Measurements from ENCODE around the gene KLHL6.
"Not testable (repeated sequence)": the region's sequence is repeated elsewhere in the genome, so short reads cannot be mapped to it uniquely, and the experiment has no call there.

Gene KLHL6

DNA sequence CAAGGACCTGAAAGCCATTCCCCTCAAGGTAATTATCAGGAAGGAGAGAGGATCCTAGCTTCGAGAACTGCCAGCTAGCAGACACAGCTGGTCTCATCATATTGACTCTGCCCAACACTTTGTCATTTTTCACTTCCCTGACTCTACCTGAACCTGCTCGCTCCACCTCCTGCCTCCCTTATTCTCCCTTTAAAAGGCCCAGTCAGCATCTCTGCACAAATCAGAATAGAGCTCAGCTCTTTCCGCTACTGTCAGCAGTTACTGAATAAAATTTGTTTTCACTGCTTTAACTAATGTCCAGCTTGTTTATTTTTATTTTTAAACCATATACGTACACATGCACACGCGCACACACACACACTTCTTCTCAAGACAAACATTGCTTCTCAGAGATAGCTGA, 69.9 kb downstream of the KLHL6 start:
- H3K79me2 ChIP-seq (ENCODE audit: control insufficient read depth, insufficient read depth, low read length, unreplicated experiment) = no peaks in the 10 kb centered on the region
- H3K36me3 ChIP-seq (ENCODE audit: insufficient read depth, low read length) = no peaks in the 10 kb centered on the region
- no peak overlapping the region for H2AFZ ChIP-seq (ENCODE audit: low read length, unreplicated experiment)
- H3K4me3 ChIP-seq (ENCODE audit: low read depth, low read length) = no peak overlapping the region
- H3K4me1 ChIP-seq (ENCODE audit: control insufficient read depth, insufficient read depth, low read length, unreplicated experiment) = peaks cover 20% of the 10 kb centered on the region
- no peaks in the 10 kb centered on the region for H3K27me3 ChIP-seq (ENCODE audit: insufficient read depth, low read length)
- H3K27ac ChIP-seq (ENCODE audit: low read depth, low read length) = no peak overlapping the region

DNA sequence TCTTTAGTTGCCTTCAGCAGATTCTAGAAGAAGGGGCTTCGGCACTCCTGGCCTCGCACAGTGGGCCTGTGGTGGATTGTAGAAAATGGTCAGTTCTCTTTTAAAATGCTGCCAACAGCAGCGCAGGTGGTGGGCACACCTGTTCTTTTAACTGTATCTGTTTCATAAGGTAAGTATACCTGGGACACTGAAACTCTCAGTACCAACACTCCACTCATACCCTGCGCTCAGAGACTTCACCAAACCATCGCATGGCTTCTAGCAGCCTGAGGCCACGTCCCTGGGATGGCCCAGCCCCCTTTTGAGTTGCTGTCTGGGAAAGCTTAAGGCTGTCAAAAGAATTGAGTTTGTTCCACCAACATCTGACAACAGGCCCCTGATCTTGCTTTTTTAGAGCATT, 70.4 kb downstream of the KLHL6 start:
- no peak overlapping the region for H3K27ac ChIP-seq (ENCODE audit: low read depth, low read length)
- no peak overlapping the region for H2AFZ ChIP-seq (ENCODE audit: low read length, unreplicated experiment)
- H3K36me3 ChIP-seq (ENCODE audit: insufficient read depth, low read length) = no peaks in the 10 kb centered on the region
- H3K4me1 ChIP-seq (ENCODE audit: control insufficient read depth, insufficient read depth, low read length, unreplicated experiment) = peaks cover 19% of the 10 kb centered on the region
- H3K27me3 ChIP-seq (ENCODE audit: insufficient read depth, low read length) = no peaks in the 10 kb centered on the region
- no peaks in the 10 kb centered on the region for H3K79me2 ChIP-seq (ENCODE audit: control insufficient read depth, insufficient read depth, low read length, unreplicated experiment)
- no peak overlapping the region for H3K4me3 ChIP-seq (ENCODE audit: low read depth, low read length)

DNA sequence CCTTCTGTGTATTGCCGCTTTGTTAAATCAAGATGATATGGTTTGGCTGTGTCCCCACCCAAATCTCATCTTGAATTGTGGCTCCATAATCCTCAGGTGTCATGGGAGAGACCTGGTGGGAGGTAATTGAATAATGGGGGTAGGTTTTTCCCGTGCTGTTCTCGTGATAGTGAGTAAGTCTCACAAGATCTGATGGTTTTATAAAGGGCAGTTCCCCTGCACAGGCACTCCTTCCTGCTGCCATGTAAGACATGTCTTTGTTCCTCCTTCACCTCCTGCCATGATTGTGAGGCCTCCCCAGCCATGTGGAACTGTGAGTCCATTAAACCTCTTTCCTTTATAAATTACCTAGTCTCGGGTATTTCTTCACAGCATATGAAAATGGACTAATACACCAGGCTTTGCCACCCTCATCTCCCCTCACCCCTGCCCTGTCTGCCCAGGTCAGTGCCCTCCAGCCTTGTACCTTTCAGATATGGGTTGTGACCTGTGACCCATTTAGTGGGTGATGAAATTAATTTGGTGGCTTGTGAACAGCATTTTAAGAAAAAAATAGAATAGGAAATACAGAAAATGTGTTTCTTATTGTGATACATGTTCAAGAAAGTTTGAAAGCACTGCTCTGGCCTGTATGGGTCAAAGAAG, 71.0 kb downstream of the KLHL6 start:
- Histone ChIP-seq H3K4me1 (ENCODE audit: control insufficient read depth, insufficient read depth, low read length, unreplicated experiment) (peaks cover 14% of the 10 kb centered on the region), H3K27ac (ENCODE audit: low read depth, low read length) (no peak overlapping the region), H3K4me3 (ENCODE audit: low read depth, low read length) (no peak overlapping the region), H2AFZ (ENCODE audit: low read length, unreplicated experiment) (no peak overlapping the region), H3K79me2 (ENCODE audit: control insufficient read depth, insufficient read depth, low read length, unreplicated experiment) (no peaks in the 10 kb centered on the region), H3K36me3 (ENCODE audit: insufficient read depth, low read length) (no peaks in the 10 kb centered on the region), H3K27me3 (ENCODE audit: insufficient read depth, low read length) (no peaks in the 10 kb centered on the region)

DNA sequence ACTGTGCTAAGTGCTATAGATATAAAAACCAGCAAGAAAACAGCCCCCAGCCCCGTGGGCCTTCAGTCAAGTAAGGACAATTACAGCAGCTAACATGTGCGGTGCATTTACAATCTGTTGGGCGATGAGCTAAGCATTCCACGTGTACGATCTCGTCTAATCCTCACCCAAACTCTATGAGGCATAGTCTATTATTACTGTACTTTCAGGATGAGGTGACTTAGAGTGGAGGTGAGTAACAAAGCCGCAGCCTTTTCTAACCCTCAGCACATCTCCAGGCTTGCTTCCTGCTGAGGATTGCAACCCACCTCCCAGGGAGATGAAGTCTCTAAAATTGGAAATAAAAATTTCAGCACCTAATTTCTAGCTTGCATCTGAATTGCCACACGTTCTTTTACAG, 73.9 kb downstream of the KLHL6 start:
- no peaks in the 10 kb centered on the region; the same call in 1 of the 2 replicates for H3K27me3 ChIP-seq (ENCODE audit: insufficient read depth, low read length)
- H3K36me3 ChIP-seq (ENCODE audit: insufficient read depth, low read length) = no peaks in the 10 kb centered on the region
- no peak overlapping the region for H2AFZ ChIP-seq (ENCODE audit: low read length, unreplicated experiment)

DNA sequence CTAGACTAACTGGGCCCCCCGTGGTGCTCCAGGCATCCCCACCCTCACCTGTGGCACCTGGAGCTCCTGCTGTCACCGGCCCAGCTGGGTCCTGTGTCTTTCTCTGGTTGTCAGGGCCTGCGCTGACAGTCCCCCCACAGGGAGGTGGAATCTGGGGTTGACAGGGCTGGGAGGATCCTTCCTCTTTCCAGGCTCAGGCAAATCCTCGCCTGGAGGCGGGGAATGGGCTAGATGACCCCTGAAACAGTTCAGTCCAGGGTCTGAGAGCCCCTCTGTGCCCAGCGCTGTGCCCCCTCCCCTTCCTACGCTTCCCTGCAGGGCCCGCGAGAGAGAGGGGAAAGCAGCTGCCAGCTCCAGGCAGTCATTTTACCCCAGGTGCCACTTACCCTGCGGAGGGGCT, 77.0 kb downstream of the KLHL6 start:
- H2AFZ ChIP-seq (ENCODE audit: low read length, unreplicated experiment) = no peak overlapping the region
- no peak overlapping the region for H3K27ac ChIP-seq (ENCODE audit: low read depth, low read length)
- H3K4me1 ChIP-seq (ENCODE audit: control insufficient read depth, insufficient read depth, low read length, unreplicated experiment) = peaks cover 5% of the 10 kb centered on the region
- H3K79me2 ChIP-seq (ENCODE audit: control insufficient read depth, insufficient read depth, low read length, unreplicated experiment) = no peaks in the 10 kb centered on the region
- no peak overlapping the region for H3K4me3 ChIP-seq (ENCODE audit: low read depth, low read length)
- no peaks in the 10 kb centered on the region for H3K36me3 ChIP-seq (ENCODE audit: insufficient read depth, low read length)
- H3K27me3 ChIP-seq (ENCODE audit: insufficient read depth, low read length) = no peaks in the 10 kb centered on the region; the same call in 1 of the 2 replicates

More for the DNA sequence above, 73.9 kb downstream of the KLHL6 start:
- Histone ChIP-seq H3K79me2 (ENCODE audit: control insufficient read depth, insufficient read depth, low read length, unreplicated experiment) (no peaks in the 10 kb centered on the region), H3K4me1 (ENCODE audit: control insufficient read depth, insufficient read depth, low read length, unreplicated experiment) (peaks cover 10% of the 10 kb centered on the region), H3K4me3 (ENCODE audit: low read depth, low read length) (no peak overlapping the region), H3K27ac (ENCODE audit: low read depth, low read length) (no peak overlapping the region)

DNA sequence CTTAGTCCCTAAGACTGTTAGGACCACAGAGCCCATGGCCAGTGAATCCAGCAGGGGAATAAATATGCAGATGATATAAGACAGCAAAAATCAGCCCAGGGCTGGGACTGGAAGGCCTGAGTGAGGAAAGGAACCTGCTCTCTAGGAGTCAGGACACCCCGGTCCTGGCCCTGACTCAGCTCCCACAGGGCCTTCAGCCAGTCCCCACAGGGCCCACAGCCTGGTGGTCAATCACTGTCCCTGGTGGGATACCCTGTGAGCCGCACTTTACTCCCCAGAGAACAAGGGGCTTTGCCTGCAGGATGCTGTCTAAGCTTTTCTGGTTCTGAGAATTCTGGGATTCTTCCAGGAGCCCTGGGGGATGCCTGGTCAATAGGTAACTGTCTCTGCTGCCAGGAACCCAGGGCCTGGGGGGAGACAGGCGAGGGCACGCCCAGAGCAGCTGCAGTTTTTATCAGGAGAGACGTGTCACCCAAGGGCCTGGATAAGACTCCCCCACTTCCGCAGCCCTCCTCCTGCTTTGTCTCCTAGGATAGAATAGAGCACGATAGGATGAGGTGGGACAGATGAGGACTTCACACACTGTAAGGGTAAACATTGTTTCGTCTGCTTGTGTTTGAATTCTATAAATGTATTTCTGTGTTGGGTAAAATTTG, 77.6 kb downstream of the KLHL6 start:
- no peak overlapping the region for H3K27ac ChIP-seq (ENCODE audit: low read depth, low read length)
- no peak overlapping the region for H2AFZ ChIP-seq (ENCODE audit: low read length, unreplicated experiment)
- H3K79me2 ChIP-seq (ENCODE audit: control insufficient read depth, insufficient read depth, low read length, unreplicated experiment) = no peaks in the 10 kb centered on the region
- H3K27me3 ChIP-seq (ENCODE audit: insufficient read depth, low read length) = no peaks in the 10 kb centered on the region; the same call in 1 of the 2 replicates
- no peak overlapping the region for H3K4me3 ChIP-seq (ENCODE audit: low read depth, low read length)
- H3K36me3 ChIP-seq (ENCODE audit: insufficient read depth, low read length) = no peaks in the 10 kb centered on the region
- no peaks in the 10 kb centered on the region for H3K4me1 ChIP-seq (ENCODE audit: control insufficient read depth, insufficient read depth, low read length, unreplicated experiment)

DNA sequence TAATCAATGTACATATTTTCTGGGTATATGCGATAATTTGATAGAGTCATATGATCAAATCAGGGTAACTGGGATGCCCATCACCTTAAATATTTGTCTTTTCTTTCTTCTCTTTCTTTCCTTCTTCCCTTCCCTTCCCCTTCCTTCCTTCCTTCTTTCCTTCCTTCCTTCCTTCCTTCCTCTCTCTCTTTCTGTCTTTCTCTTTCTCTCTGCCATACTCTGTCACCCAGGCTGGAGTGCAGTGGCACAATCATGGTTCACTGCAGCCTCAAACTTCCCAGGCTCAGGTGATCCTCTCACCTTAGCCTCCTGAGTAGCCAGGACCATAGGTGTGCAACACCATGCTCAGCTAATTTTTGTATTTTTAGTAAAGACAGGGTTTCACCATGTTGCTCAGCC, 79.7 kb downstream of the KLHL6 start:
- not testable (repeated sequence) for H3K79me2 ChIP-seq (ENCODE audit: control insufficient read depth, insufficient read depth, low read length, unreplicated experiment); H3K27ac ChIP-seq (ENCODE audit: low read depth, low read length); H3K27me3 ChIP-seq (ENCODE audit: insufficient read depth, low read length); H2AFZ ChIP-seq (ENCODE audit: low read length, unreplicated experiment); H3K4me1 ChIP-seq (ENCODE audit: control insufficient read depth, insufficient read depth, low read length, unreplicated experiment); H3K4me3 ChIP-seq (ENCODE audit: low read depth, low read length); H3K36me3 ChIP-seq (ENCODE audit: insufficient read depth, low read length)

DNA sequence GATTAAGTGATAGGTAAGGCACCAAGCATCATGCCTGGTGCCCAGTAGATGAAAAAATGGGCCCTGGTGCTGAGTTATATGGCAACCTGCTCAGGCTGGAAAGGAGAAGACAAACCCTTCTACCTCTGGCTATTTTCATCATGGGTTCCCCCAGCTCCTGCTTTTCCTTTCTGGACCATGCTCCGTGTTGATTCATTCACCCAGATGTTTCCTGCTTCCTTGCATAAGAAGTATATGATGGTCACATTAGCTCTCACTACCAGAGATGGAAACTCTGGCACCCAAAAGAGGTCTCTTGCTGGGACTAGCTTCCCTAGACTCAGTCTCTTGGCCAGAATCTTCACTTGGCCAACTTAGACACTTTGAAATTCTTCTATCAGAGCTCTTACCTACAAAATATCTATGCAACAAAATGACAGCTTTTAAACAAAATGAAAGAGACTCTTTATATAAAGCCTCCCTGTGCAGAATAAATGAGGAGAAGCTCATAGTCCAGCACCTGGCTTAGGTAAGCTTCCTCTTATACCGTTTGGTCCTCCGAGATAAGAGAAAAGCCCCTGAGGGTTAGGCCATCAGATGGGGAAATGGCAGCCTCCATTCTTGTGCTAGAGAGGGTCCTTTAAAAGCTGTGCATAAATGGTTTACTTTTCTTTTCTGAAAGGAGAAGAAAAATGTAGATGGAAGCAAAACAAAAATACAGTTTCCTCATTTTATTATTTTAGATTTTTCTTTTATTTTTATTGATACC, 80.3 kb downstream of the KLHL6 start:
- Histone ChIP-seq H3K27ac (ENCODE audit: low read depth, low read length) (no peak overlapping the region), H3K4me1 (ENCODE audit: control insufficient read depth, insufficient read depth, low read length, unreplicated experiment) (no peaks in the 10 kb centered on the region), H3K36me3 (ENCODE audit: insufficient read depth, low read length) (no peaks in the 10 kb centered on the region), H3K27me3 (ENCODE audit: insufficient read depth, low read length) (no peaks in the 10 kb centered on the region; the same call in 1 of the 2 replicates), H2AFZ (ENCODE audit: low read length, unreplicated experiment) (no peak overlapping the region), H3K4me3 (ENCODE audit: low read depth, low read length) (no peak overlapping the region), H3K79me2 (ENCODE audit: control insufficient read depth, insufficient read depth, low read length, unreplicated experiment) (no peaks in the 10 kb centered on the region)

DNA sequence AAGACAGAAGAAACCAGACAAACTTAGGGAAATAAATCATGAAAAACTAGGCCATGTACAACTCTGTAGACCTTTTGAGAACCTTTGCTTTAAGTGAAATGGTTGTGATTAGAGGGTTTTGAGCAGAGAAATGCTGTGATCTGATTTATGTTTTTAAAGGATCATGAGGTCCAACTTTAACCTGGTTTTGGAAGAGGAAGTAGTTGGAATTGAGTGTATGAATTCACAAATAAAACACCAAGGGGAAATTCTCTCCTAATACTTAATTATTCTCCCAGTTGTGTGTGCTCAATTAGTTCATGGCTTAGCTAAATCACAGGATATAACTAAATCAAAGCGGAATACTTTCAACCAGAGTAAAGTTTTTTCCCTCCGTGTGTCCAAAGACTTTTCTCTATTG, 81.5 kb downstream of the KLHL6 start:
- Histone ChIP-seq H3K36me3 (ENCODE audit: insufficient read depth, low read length) (no peaks in the 10 kb centered on the region), H3K27me3 (ENCODE audit: insufficient read depth, low read length) (no peaks in the 10 kb centered on the region; the same call in 1 of the 2 replicates), H2AFZ (ENCODE audit: low read length, unreplicated experiment) (no peak overlapping the region), H3K27ac (ENCODE audit: low read depth, low read length) (no peak overlapping the region), H3K4me1 (ENCODE audit: control insufficient read depth, insufficient read depth, low read length, unreplicated experiment) (no peaks in the 10 kb centered on the region), H3K4me3 (ENCODE audit: low read depth, low read length) (no peak overlapping the region), H3K79me2 (ENCODE audit: control insufficient read depth, insufficient read depth, low read length, unreplicated experiment) (no peaks in the 10 kb centered on the region)

DNA sequence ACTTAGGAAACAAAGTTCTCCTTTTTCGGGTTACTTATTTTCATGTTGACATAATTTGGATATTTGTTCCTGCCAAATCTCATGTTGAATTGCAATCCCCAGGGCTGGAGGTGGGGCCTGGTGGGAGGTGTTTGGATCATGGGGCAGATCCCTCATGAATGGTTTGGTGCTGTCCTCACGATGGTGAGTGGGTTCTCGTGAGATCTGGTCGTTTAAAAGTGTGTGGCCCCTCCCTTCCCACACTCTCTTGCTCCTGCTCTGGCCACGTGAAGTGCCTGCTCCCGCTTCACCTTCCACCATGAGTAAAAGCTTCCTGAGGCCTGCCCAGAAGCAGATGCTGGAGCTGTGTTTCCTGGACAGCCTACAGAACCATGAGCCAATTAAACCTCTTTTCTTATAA, 83.4 kb downstream of the KLHL6 start:
- Histone ChIP-seq H3K27me3 (ENCODE audit: insufficient read depth, low read length) (no peaks in the 10 kb centered on the region; the same call in 1 of the 2 replicates), H3K36me3 (ENCODE audit: insufficient read depth, low read length) (no peaks in the 10 kb centered on the region), H3K4me1 (ENCODE audit: control insufficient read depth, insufficient read depth, low read length, unreplicated experiment) (no peaks in the 10 kb centered on the region), H2AFZ (ENCODE audit: low read length, unreplicated experiment) (no peak overlapping the region), H3K4me3 (ENCODE audit: low read depth, low read length) (no peak overlapping the region), H3K27ac (ENCODE audit: low read depth, low read length) (no peak overlapping the region), H3K79me2 (ENCODE audit: control insufficient read depth, insufficient read depth, low read length, unreplicated experiment) (no peaks in the 10 kb centered on the region)

DNA sequence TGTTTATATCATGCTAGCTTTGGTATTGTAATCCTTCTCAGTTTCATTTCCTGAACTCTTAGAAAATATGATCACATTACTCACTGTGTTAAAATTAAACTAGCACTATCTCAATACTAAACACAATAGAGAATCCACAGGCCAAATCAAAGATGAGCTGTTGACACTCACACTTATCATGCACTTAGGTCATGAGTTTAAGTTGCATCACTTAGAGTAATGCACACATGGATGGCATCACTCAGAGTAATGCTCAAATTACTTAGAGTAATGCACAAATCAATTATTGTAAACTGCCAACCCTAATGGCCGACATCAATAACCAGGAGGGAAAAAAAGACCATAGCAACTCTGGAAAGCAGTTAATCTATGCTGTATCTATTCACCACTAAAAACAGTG, 87.1 kb downstream of the KLHL6 start:
- no peak overlapping the region for H3K4me3 ChIP-seq (ENCODE audit: low read depth, low read length)
- no peaks in the 10 kb centered on the region for H3K4me1 ChIP-seq (ENCODE audit: control insufficient read depth, insufficient read depth, low read length, unreplicated experiment)
- no peak overlapping the region for H2AFZ ChIP-seq (ENCODE audit: low read length, unreplicated experiment)
- H3K27ac ChIP-seq (ENCODE audit: low read depth, low read length) = no peak overlapping the region
- H3K36me3 ChIP-seq (ENCODE audit: insufficient read depth, low read length) = no peaks in the 10 kb centered on the region
- no peaks in the 10 kb centered on the region for H3K27me3 ChIP-seq (ENCODE audit: insufficient read depth, low read length)
- no peaks in the 10 kb centered on the region for H3K79me2 ChIP-seq (ENCODE audit: control insufficient read depth, insufficient read depth, low read length, unreplicated experiment)

Data from ACC112 (cell line).